ENCODE measurements around the gene ECM1.

Gene ECM1

DNA sequence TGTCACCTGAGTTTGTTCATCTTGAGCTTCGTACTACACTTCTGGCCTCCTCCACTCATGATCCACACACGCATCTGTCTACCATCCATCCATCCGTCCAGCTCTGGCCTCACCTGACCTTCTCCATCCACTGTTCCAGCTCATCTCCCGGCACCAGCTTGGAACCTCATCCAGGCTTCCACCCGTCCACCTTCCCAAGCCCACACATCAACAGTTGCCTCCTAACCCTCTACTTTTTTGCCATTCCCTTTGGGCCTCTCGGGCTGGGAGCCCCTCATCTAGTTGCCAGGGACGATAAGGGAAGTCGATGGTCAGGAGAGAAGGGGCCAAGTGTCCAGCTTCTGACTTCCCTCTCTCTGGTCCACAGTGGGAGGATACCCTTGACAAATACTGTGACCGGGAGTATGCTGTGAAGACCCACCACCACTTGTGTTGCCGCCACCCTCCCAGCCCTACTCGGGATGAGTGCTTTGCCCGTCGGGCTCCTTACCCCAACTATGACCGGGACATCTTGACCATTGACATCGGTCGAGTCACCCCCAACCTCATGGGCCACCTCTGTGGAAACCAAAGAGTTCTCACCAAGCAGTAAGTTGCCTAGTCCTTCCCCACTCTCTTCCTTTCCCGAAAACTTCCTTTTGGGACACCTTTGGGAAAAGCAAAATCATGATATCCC, 4.2 kb downstream of the ECM1 start:
- CTCF ChIA-PET: no interaction called here
- POLR2A ChIA-PET: interaction anchor here (1.8 kb wide), 1 partner anchor 25 kb away, joined by 5 read pairs; the partner anchor contains the start of gene TARS2
- TF ChIP-seq ZNF384 (IDR thresholded peaks at IDR 0.05): no peak
- TF ChIP-seq NFRKB (IDR thresholded peaks at IDR 0.05): no peak
- TF ChIP-seq ARNT (IDR thresholded peaks at IDR 0.05): no peak
- no peak for TF ChIP-seq LEF1 (IDR thresholded peaks at IDR 0.05; ENCODE audit: borderline replicate concordance)
- no peak for TF ChIP-seq CTBP1 (IDR thresholded peaks at IDR 0.05; ENCODE audit: borderline replicate concordance)
- no peak for TF ChIP-seq FOXA1 (IDR thresholded peaks at IDR 0.05)
- no peak for TF ChIP-seq L3MBTL2 (conservative IDR thresholded peaks at IDR 0.05)
- no peak for DNase-seq (ENCODE audit: extremely low spot score)

DNA sequence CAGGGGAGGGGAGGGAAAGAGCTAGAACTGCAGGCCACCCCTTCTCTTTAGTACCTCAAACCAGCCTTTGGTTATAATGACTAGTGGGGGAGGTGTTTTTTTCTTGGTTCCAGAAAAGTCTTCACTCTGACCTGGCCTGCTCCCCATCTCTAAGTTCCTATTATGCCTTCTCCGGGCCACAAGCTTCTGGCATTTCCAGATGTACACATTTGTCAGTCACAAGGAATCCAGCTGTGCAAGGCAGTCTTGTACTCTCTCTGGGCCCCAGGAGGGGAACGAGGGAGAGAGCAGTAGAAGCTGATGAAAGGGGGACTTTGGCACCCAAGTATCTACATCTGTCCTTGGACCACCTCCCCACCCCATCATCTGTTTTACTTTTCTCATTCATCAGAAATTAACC, 4.9 kb downstream of the ECM1 start:
- CTCF ChIA-PET: interaction anchor here (1.3 kb wide), 1 partner anchor 20 kb away, joined by 4 read pairs; no protein-coding TSS in a partner anchor
- no peak for DNase-seq (ENCODE audit: extremely low spot score)
- POLR2A ChIA-PET: no interaction called here
- TF ChIP-seq LEF1 (IDR thresholded peaks at IDR 0.05; ENCODE audit: borderline replicate concordance) (no peak), CTBP1 (IDR thresholded peaks at IDR 0.05; ENCODE audit: borderline replicate concordance) (no peak)

- TF ChIP-seq LEF1 (IDR thresholded peaks at IDR 0.05; ENCODE audit: borderline replicate concordance): no peak
- TF ChIP-seq ELF4 (IDR thresholded peaks at IDR 0.05): no peak
- no peak for TF ChIP-seq FOXA1 (IDR thresholded peaks at IDR 0.05)
- no peak for TF ChIP-seq FOXM1 (IDR thresholded peaks at IDR 0.05; ENCODE audit: borderline replicate concordance)
- no peak for TF ChIP-seq SP1 (IDR thresholded peaks at IDR 0.05)
- TF ChIP-seq ARNT (IDR thresholded peaks at IDR 0.05): no peak
- TF ChIP-seq L3MBTL2 (conservative IDR thresholded peaks at IDR 0.05): no peak
- TF ChIP-seq ZNF384 (IDR thresholded peaks at IDR 0.05): no peak
- TF ChIP-seq PKNOX1 (IDR thresholded peaks at IDR 0.05): no peak
- TF ChIP-seq SUZ12 (IDR thresholded peaks at IDR 0.05): no peak
- CTCF ChIA-PET: interaction anchor here (0.9 to 1.3 kb wide), 2 partner anchors 19 to 25 kb away, joined by 3 to 4 read pairs; no protein-coding TSS in a partner anchor
- no peak for DNase-seq (ENCODE audit: extremely low spot score)
- POLR2A ChIA-PET: no interaction called here
Measured at GRCh38 chr1:150513351-150513791, 5.5 kb downstream of the ECM1 start.

DNA sequence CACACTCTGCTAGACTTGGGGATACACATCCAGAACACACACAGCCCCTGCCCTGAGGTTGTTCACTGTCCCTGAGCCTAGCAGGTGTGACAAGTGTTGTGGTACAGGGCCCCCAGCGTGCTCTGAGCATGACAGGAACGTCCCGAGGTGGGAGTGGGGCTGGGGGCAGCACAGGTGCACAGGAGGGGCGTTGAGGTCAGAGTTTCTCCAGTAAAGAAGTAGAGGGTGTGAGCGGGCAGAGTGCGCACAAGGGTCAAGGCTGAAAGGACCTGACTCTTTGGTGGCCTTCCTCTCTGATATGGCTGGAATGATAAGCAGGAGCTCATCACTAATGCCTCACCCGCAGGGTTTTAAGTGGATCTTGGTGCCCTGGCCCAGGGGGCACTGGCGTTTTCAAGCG, 6.4 kb downstream of the ECM1 start:
- POLR2A ChIA-PET: interaction anchor here (1.0 to 3.4 kb wide), 3 partner anchors 18 to 150 kb away, joined by 3 to 22 read pairs (median 13); partner anchors contain the start of genes MCL1 and RPRD2
- CTCF ChIA-PET: interaction anchor here (0.6 to 2.7 kb wide), 4 partner anchors 11 to 47 kb away, joined by 3 to 16 read pairs (median 4); no protein-coding TSS in a partner anchor
- TF ChIP-seq CTBP1 (IDR thresholded peaks at IDR 0.05; ENCODE audit: borderline replicate concordance): no peak
- no peak for TF ChIP-seq SUZ12 (IDR thresholded peaks at IDR 0.05)
- TF ChIP-seq FOXA1 (IDR thresholded peaks at IDR 0.05): no peak
- no peak for TF ChIP-seq BHLHE40 (IDR thresholded peaks at IDR 0.05; ENCODE audit: borderline replicate concordance)
- TF ChIP-seq FOXK2 (IDR thresholded peaks at IDR 0.05): no peak
- TF ChIP-seq ZNF384 (IDR thresholded peaks at IDR 0.05): no peak
- TF ChIP-seq L3MBTL2 (conservative IDR thresholded peaks at IDR 0.05): no peak
- no peak for TF ChIP-seq FOXM1 (IDR thresholded peaks at IDR 0.05; ENCODE audit: borderline replicate concordance)
- no peak for TF ChIP-seq TARDBP (IDR thresholded peaks at IDR 0.05)
- DNase-seq (ENCODE audit: extremely low spot score): no peak

DNA sequence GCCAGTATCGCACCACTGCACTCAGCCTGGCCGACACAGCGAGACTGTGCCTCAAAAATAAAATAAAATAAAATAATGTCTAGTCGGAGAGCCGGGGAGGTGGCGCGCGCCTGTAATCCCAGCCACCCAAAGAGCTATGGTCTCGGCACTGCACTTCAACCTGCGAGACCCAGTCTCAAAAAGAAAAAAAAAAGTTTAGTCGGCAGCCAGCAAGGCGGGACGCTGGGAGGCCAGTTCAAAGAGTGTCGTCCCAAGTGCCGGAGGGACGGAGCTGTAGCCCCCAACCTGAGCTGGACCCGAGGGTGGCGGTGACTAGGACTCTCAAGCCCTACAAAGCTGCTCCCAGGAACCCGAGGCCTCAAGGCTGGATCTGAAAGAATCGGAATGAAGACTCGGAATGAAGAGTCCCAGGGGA, 7.0 kb downstream of the ECM1 start:
- DNase-seq (ENCODE audit: extremely low spot score): no peak
- CTCF ChIA-PET: interaction anchor here (1.0 to 2.7 kb wide), 3 partner anchors 18 to 481 kb away, joined by 3 to 21 read pairs (median 16); no protein-coding TSS in a partner anchor
- no peak for TF ChIP-seq SUZ12 (IDR thresholded peaks at IDR 0.05)
- TF ChIP-seq BHLHE40 (IDR thresholded peaks at IDR 0.05; ENCODE audit: borderline replicate concordance): no peak
- TF ChIP-seq L3MBTL2 (conservative IDR thresholded peaks at IDR 0.05): no peak
- 0 out of 2 replicates have a peak, but pooled peaks have one; percentile 13 for TF ChIP-seq ZNF384 (IDR thresholded peaks at IDR 0.05)
- TF ChIP-seq FOXM1 (IDR thresholded peaks at IDR 0.05; ENCODE audit: borderline replicate concordance): no peak
- no peak for TF ChIP-seq HDGF (IDR thresholded peaks at IDR 0.05; ENCODE audit: borderline replicate concordance)
- POLR2A ChIA-PET: interaction anchor here (0.6 to 3.4 kb wide), 20 partner anchors 8 to 492 kb away, joined by 3 to 22 read pairs (median 5); partner anchors contain the start of genes ECM1, MCL1, MINDY1 and RPRD2

- ChIA-PET CTCF (interaction anchor here (0.6 to 2.7 kb wide), 7 partner anchors 10 to 480 kb away, joined by 3 to 21 read pairs (median 4); no protein-coding TSS in a partner anchor), POLR2A (interaction anchor here (0.6 to 3.4 kb wide), 23 partner anchors 8 to 491 kb away, joined by 3 to 22 read pairs (median 4); partner anchors contain the start of genes ECM1, MCL1, MINDY1 and RPRD2)
- DNase-seq (ENCODE audit: extremely low spot score): peak; percentile 100
- TF ChIP-seq PKNOX1 (IDR thresholded peaks at IDR 0.05): peak; percentile 98
- peak; percentile 91 for TF ChIP-seq L3MBTL2 (conservative IDR thresholded peaks at IDR 0.05)
- TF ChIP-seq FOXM1 (IDR thresholded peaks at IDR 0.05; ENCODE audit: borderline replicate concordance): no peak
- no peak for TF ChIP-seq CTBP1 (IDR thresholded peaks at IDR 0.05; ENCODE audit: borderline replicate concordance)
- no peak for TF ChIP-seq ZNF384 (IDR thresholded peaks at IDR 0.05)
- TF ChIP-seq BHLHE40 (IDR thresholded peaks at IDR 0.05; ENCODE audit: borderline replicate concordance): no peak
- peak; percentile 95; the same call in 1 of the 2 replicates for TF ChIP-seq HDGF (IDR thresholded peaks at IDR 0.05; ENCODE audit: borderline replicate concordance)
- no peak for TF ChIP-seq FOXK2 (IDR thresholded peaks at IDR 0.05)
- TF ChIP-seq ARNT (IDR thresholded peaks at IDR 0.05): no peak
Measured at GRCh38 chr1:150515328-150516049, 7.6 kb downstream of the ECM1 start, which contains the start of gene FALEC. FALEC (plus strand) TSS chr1:150515752.
